Mesothelial cell of epicardium (in vitro differentiated cells): ENCODE results near the gene NFIX. TPM values are rescaled to one million over a fixed set of nuclear protein-coding genes. Genes with fewer than 3 reads are reported as not detected.

Source experiments
- DNase-seq, 2 experiments: peaks; one replicate each; pipeline ENCODE4 v3.0.0; 2021; ENCODE audit warnings: low spot score in 2 of 2; ENCODE audit not compliant: unreplicated experiment in 2 of 2
- H3K27ac Mint-ChIP-seq: 2 replicates; pipeline ENCODE4 v1.8.0; 2021; ENCODE audit warnings: mixed read lengths
- H3K27me3 Mint-ChIP-seq: 2 replicates; pipeline ENCODE4 v1.8.0; 2021; ENCODE audit warnings: low read depth, mixed read lengths
- H3K36me3 Mint-ChIP-seq: 2 replicates; pipeline ENCODE4 v1.8.0; 2021; ENCODE audit warnings: mixed read lengths
- H3K4me1 Mint-ChIP-seq: 2 replicates; pipeline ENCODE4 v1.8.0; 2021; ENCODE audit warnings: mixed read lengths
- H3K4me3 Mint-ChIP-seq: 2 replicates; pipeline ENCODE4 v1.8.0; 2021; ENCODE audit warnings: mild to moderate bottlenecking, moderate library complexity, mixed read lengths
- H3K9me3 Mint-ChIP-seq: 2 replicates; pipeline ENCODE4 v1.8.0; 2021; ENCODE audit warnings: mixed read lengths
- CTCF ChIP-seq: fragments of 200-600 bp; sonication (generic); IDR thresholded peaks from one replicate; pipeline ENCODE4 v1.5.0; 2021; ENCODE audit warnings: antibody characterized with exemption; ENCODE audit not compliant: unreplicated experiment
- total RNA-seq: library from RNA; stranded (reverse); gene quantifications from 3 replicates; pipeline ENCODE4 v1.2.1, GENCODE V29; 2021

NFIX gene
- total RNA-seq, 1 donor from 2014 or later, result 52.4 TPM

GRCh38 chr19:13116282-13117175, 121.3 kb downstream of the NFIX start, which contains the start of gene TRMT1:
Gene TRMT1, minus strand, starts transcription at chr19:13116740. Its CDS starts 341 bp downstream, at chr19:13116399.
- Mint-ChIP-seq H3K36me3 (peaks cover 2% of the 10 kb centered on the region), H3K27me3 (no peaks in the 10 kb centered on the region), H3K9me3 (no peaks in the 10 kb centered on the region), H3K4me1 (peaks cover 40% of the 10 kb centered on the region), H3K27ac (peak within 1 kb of the TSS; percentile 97), H3K4me3 (peak within 1 kb of the TSS; percentile 95)
- peak; percentile 76 to 88 for DNase-seq
- TF ChIP-seq CTCF, result no peak

GRCh38 chr19:13117176-13117771, 122.0 kb downstream of the NFIX start:
- no peaks in the 10 kb centered on the region for H3K9me3 Mint-ChIP-seq

DNA sequence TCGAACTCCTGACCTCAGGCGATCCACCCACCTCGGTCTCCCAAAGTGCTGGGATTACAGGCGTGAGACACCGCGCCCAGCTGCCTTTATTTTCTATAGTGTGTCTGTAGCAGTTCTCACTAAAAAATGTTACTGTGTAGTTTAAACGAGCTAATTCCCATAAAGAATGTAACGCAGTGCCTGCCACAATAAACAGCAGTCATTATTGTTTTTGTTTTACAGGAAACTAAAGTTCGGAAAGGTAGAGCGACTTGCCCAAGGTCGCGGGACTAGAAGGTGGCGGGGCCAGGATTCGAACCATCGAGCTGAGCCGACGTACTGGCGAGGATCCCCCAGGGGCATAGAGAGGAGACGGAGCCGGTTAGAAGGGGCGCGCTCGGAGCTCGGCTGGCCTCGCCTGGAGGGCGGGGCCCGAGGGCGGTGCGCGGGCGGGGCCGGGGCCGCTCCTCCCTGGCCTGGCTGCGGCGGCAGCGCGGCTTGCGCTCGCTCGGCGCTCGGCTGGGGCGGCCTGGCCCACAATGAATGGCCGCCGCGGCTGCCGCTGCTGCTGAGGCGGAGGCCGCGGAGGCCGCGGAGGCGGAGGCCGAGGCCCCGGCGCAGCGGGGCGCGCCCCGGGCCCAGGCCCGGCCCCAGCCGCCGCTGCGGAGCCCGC, 122.6 kb downstream of the NFIX start, which contains the start of gene NACC1:
Gene NACC1 (plus strand): TSS at position 493 of the 652 bp plus-strand sequence. CDS start 16,944 bp downstream, outside the sequence.
- Mint-ChIP-seq H3K4me1 (peaks cover 42% of the 10 kb centered on the region), H3K4me3 (peak within 1 kb of the TSS; percentile 95), H3K9me3 (no peaks in the 10 kb centered on the region), H3K27ac (peak within 1 kb of the TSS; percentile 97), H3K36me3 (peaks cover 4% of the 10 kb centered on the region), H3K27me3 (no peaks in the 10 kb centered on the region)
- peak; percentile 86 to 89 for DNase-seq
- TF ChIP-seq CTCF, result no peak

More at GRCh38 chr19:13117176-13117771, 122.0 kb downstream of the NFIX start:
- Mint-ChIP-seq H3K27me3 (no peaks in the 10 kb centered on the region), H3K4me1 (peaks cover 42% of the 10 kb centered on the region), H3K4me3 (peak overlapping the region; percentile 95), H3K36me3 (peaks cover 2% of the 10 kb centered on the region), H3K27ac (peak overlapping the region; percentile 97)
- no peak for TF ChIP-seq CTCF
- DNase-seq, result no peak

DNA sequence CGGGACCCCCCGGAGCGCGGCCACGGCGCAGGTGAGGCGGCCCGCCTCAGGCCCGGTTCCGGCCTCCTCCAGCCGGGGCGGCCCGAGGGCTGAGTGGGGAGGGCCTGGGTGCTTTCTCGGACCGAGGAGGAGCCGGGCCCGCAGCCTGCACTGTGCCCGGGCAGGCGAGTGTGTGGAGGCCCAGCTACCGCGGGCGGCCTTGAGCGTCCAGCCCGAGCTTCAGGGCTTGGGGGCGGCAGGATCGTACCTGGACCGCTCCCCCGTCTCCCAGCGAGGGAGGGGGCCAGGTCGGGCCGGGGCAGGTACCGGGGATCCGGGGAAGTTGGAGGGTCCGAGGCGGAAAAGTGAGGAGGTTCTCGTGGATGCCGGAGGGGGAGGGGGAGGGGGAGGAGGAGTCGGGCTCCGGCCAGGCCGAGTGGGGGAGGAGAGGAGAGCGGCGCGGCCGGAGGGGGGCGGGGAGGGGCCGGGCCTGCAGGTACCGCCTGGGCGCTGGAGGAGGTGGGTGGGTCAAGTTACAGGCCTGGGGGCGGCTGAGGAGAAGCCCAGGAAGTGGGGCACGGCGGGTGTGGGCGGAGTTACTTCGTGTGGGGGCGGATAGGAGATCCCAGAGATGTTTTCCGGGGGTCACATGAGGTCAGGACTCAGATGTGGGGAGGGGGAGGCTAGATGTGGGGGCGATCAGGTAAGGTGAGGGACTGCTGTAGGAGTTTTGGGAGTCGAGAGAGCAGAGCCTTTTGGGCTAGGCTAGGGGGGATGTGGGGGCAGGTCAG, 123.3 kb downstream of the NFIX start:
- TF ChIP-seq CTCF, result no peak
- Mint-ChIP-seq H3K9me3 (no peaks in the 10 kb centered on the region), H3K27me3 (no peaks in the 10 kb centered on the region), H3K27ac (peak overlapping the region; percentile 85), H3K36me3 (peaks cover 4% of the 10 kb centered on the region), H3K4me3 (peak overlapping the region; percentile 75), H3K4me1 (peaks cover 42% of the 10 kb centered on the region)
- peak in 1 of 2 experiments; percentile 47 for DNase-seq

DNA sequence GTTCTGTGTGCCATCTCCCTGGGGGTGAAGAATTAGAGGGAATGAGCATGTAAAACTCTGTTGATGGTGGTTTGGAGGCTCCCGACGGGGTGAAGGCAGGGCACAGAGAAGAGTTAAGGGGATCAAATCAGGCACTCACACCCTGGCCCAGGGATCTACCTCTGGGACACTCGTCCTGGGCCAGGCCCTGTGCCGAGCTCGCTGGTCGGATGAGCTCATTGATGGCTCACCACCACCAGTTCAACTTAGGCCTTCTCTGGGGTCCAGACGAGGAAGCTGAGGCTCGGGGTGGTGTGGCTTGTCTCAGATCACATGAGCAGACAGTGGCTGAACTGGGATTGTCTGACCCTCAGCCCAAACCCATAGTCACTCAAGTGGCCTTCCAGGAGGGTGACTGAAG, 124.4 kb downstream of the NFIX start:
- peak overlapping the region; percentile 85 for H3K27ac Mint-ChIP-seq
- TF ChIP-seq CTCF, result no peak
- no peaks in the 10 kb centered on the region for H3K27me3 Mint-ChIP-seq
- H3K4me1 Mint-ChIP-seq, result peaks cover 42% of the 10 kb centered on the region
- H3K9me3 Mint-ChIP-seq, result no peaks in the 10 kb centered on the region
- no peak for DNase-seq
- H3K4me3 Mint-ChIP-seq, result peak overlapping the region; percentile 75
- H3K36me3 Mint-ChIP-seq, result peaks cover 4% of the 10 kb centered on the region
